Left ventricle myocardium inferior (tissue), 1 donor: ENCODE measurements around the gene ACSF3. TPM values are rescaled to one million over a fixed set of nuclear protein-coding genes. Genes with fewer than 3 reads are reported as not detected.

ENCODE experiments used
- DNase-seq: peaks from one replicate; pipeline ENCODE4 v3.0.0-alpha.2; 2020
- H3K27ac ChIP-seq: fragments of 200-600 bp; replicated peaks from 2 replicates; pipeline ENCODE4 v1.8.0; 2021
- H3K27me3 ChIP-seq: fragments of 200-600 bp; 2 replicates; pipeline ENCODE4 v1.8.0; 2021; ENCODE audit warnings: low read depth
- H3K36me3 ChIP-seq: fragments of 200-600 bp; 2 replicates; pipeline ENCODE4 v1.8.0; 2021
- H3K4me1 ChIP-seq: fragments of 200-600 bp; 2 replicates; pipeline ENCODE4 v1.8.0; 2021
- H3K4me3 ChIP-seq: fragments of 200-600 bp; 2 replicates; pipeline ENCODE4 v1.8.0; 2021; ENCODE audit warnings: mild to moderate bottlenecking, moderate library complexity
- H3K9me3 ChIP-seq: fragments of 200-600 bp; replicated peaks from 2 replicates; pipeline ENCODE4 v1.8.0; 2021
- intact Hi-C: fragments of 100-400 bp; cut with micrococcal nuclease; formaldehyde crosslinking; loops from one replicate; pipeline ENCODE4 v1.11.0; 2022
- total RNA-seq: library from RNA; stranded (reverse); fragmentation: NEBNext Ultra II Directional; extraction: Animal tissue kit (Norgen Biotek cat#: 25700); gene quantifications from one replicate; pipeline ENCODE4 v1.2.1, GENCODE V29; 2021
- TF ChIP-seq, protein P1 (sequence below): fragments of 200-600 bp; IDR thresholded peaks from 2 replicates; pipeline ENCODE4 v1.8.0; 2021; ENCODE audit warnings: antibody characterized with exemption, mild to moderate bottlenecking, borderline replicate concordance
- donor health status: DM: no; HTN: yes; CAD: no; lungs with severe emphysema.

ACSF3 gene
- total RNA-seq, 1 donor from 2014 or later = 16.7 TPM

DNA sequence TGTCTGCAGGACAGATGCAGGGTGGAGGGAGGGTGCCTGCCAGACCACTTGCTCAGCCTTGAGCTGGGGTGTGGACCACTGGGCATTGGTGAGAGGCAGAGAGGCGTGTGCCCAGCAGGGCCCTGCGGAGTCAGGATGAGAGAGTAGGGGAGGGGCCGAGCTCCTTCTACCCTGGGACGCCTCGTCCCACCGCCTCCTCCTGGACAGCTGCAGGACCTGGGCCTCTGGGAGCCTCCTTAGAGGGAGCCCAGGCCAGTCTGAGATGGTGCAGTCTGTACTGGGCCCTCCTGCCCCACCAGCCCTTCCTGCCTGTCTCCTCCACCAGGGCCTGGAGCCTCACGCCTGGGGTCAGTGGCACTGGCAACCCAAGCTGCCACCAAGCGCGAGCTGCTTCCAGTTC is 35.9 kb upstream of the ACSF3 start:
- intact Hi-C loops = no loop called here
- Histone ChIP-seq H3K4me1 (no peaks in the 10 kb centered on the region), H3K9me3 (no peaks in the 10 kb centered on the region), H3K36me3 (no peaks in the 10 kb centered on the region), H3K4me3 (no peak overlapping the region), H3K27me3 (peaks cover 100% of the 10 kb centered on the region), H3K27ac (no peak overlapping the region)
- no peak for DNase-seq
- TF ChIP-seq, protein P1, sequence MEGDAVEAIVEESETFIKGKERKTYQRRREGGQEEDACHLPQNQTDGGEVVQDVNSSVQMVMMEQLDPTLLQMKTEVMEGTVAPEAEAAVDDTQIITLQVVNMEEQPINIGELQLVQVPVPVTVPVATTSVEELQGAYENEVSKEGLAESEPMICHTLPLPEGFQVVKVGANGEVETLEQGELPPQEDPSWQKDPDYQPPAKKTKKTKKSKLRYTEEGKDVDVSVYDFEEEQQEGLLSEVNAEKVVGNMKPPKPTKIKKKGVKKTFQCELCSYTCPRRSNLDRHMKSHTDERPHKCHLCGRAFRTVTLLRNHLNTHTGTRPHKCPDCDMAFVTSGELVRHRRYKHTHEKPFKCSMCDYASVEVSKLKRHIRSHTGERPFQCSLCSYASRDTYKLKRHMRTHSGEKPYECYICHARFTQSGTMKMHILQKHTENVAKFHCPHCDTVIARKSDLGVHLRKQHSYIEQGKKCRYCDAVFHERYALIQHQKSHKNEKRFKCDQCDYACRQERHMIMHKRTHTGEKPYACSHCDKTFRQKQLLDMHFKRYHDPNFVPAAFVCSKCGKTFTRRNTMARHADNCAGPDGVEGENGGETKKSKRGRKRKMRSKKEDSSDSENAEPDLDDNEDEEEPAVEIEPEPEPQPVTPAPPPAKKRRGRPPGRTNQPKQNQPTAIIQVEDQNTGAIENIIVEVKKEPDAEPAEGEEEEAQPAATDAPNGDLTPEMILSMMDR = no peak

DNA sequence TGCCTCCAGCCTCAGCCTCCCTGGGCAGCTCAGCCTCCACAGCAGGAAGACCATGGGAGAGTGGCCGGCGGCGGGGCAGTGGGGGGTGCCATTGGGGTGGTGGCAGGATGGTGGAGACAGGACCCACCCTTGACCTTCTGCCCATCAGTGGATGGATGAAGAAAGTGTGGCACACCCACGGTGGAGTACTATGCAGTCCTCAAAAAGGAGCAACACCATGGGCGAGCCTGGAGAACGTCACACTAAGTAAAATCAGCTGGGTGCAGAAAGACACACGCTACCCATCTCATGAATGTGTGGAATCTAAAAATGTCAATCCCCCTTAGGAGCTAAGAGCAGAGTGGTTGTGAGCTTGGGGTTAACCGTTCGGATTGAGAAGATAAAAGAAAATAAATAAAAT is 34.8 kb upstream of the ACSF3 start:
- Histone ChIP-seq H3K27ac (no peak overlapping the region), H3K4me3 (no peak overlapping the region), H3K9me3 (no peaks in the 10 kb centered on the region), H3K36me3 (no peaks in the 10 kb centered on the region), H3K27me3 (peaks cover 98% of the 10 kb centered on the region), H3K4me1 (no peaks in the 10 kb centered on the region)
- intact Hi-C loops = no loop called here
- DNase-seq = no peak
- TF ChIP-seq, protein P1 = no peak

DNA sequence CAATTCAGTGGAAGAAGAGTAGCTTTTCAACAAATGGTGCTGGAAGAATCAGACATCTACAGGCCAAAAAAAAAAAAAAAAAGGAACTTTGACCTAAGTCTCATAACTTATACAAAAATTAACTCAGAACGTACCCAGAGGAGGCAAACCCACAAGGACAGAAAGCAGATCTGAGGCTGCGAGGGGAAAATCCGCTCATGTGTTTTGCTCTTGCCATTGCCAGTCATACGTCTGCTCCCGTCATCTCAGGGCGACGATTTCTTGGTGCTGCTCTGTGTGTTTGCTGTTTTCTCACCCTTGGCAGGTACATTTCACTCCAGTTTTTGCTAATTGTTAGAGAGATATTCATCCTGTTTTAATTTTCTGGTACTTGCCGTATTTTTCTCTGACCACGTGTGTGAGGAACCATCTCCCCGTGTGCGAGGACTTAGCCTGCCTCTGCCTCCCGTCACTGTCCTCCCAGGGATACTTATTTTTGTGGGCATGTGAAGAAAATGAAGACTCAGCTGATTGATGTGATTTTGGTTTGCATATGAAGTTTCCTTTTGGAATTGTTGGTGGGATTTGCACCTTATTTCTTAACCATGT is 33.4 kb upstream of the ACSF3 start:
- Histone ChIP-seq H3K27me3 (peaks cover 98% of the 10 kb centered on the region), H3K36me3 (no peaks in the 10 kb centered on the region), H3K4me3 (no peak overlapping the region), H3K27ac (no peak overlapping the region), H3K9me3 (no peaks in the 10 kb centered on the region), H3K4me1 (no peaks in the 10 kb centered on the region)
- TF ChIP-seq, protein P1 = no peak
- DNase-seq = no peak
- intact Hi-C loops = no loop called here

DNA sequence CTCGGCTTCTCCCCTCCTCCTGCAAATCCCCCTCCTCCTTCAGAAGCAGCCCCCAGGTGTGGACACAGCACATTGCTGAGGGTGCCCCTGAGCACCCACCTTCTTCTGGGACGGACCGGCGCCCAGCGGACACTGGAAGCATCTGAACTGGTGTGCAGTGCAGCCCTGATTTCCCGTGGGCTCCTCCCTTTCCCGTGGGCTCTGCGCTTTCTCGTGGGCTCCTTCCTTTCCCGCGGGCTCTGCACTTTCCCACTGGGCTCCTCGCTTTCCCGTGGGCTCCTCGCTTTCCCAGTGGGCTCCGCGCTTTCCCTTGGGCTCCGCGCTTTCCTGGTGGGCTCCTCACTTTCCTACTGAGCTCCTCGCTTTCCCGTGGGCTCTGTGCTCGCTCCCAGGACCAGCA is 32.6 kb upstream of the ACSF3 start:
- Histone ChIP-seq H3K27me3 (peaks cover 96% of the 10 kb centered on the region), H3K27ac (no peak overlapping the region), H3K9me3 (no peaks in the 10 kb centered on the region), H3K36me3 (no peaks in the 10 kb centered on the region), H3K4me3 (no peak overlapping the region), H3K4me1 (no peaks in the 10 kb centered on the region)
- TF ChIP-seq, protein P1 = no peak
- intact Hi-C loops = no loop called here
- DNase-seq = no peak

DNA sequence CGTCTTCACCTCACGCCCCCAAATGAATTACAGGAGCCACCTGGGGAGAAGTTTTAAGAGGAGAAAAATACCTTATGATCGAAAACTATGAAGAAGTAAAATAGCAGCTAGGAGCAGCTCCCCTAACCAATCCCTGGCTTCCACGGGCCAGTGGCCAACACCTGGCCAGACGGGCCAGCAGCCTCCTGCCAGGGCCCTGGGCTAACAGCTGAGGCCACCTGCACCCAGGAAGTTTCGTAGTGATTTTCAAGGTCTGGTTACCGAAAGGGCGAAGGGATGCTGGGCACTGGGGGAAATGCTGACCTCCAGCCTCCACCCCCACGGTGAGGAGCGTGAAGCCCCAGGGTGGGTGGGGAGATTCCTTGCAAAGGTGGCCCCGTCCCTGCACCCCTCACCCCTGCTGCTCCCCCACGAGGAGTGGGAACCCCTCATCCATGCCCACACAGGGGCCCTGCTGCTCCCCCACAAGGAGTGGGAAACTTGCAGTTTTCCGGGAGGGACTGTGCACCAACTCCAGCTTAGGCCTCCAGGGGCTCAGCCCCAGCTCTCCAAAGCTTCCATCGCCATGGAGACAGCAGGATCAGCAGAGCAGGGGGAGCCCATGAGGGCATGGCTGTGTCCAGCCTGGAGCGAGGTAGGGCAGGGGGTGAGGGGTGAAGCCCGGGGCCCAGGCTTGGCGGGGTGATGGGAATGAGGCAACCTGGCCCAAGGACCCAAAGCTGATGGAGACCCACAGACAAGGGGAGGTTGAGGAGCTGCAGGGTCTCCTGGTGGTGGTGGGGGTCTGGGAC is 31.9 kb upstream of the ACSF3 start:
- DNase-seq = no peak
- Histone ChIP-seq H3K4me3 (no peak overlapping the region), H3K27ac (no peak overlapping the region), H3K9me3 (no peaks in the 10 kb centered on the region), H3K4me1 (no peaks in the 10 kb centered on the region), H3K36me3 (no peaks in the 10 kb centered on the region), H3K27me3 (peaks cover 96% of the 10 kb centered on the region)
- TF ChIP-seq, protein P1 = no peak
- intact Hi-C loops = no loop called here
